Stimulated activated CD8-positive, alpha-beta memory T cell treated with anti-CD3 and anti-CD28 coated beads, Interleukin-12 subunit alpha, Interleukin-12 subunit beta, amount 100 ng/mL, for 1 hour (primary cell): ENCODE data around the gene MYCBPAP.
A peak's percentile ranks its signal among the peaks of the same experiment; 100 is the strongest.

Experiments
- DNase-seq: peaks from one replicate; pipeline ENCODE4 v3.0.0-alpha.2; 2020; ENCODE audit warnings: low read depth

MYCBPAP gene

GRCh38 chr17:50558091-50558490 lies 49.9 kb downstream of the MYCBPAP start:
- DNase-seq: no peak

- DNase-seq: no peak
Observed at GRCh38 chr17:50558581-50558940, 50.3 kb downstream of the MYCBPAP start.

- DNase-seq: no peak
Observed at GRCh38 chr17:50558941-50559614, 50.8 kb downstream of the MYCBPAP start.

- DNase-seq: no peak
Observed at GRCh38 chr17:50559674-50560184, 51.5 kb downstream of the MYCBPAP start.

- peak; percentile 74 for DNase-seq
Observed at GRCh38 chr17:50560185-50560824, 52.1 kb downstream of the MYCBPAP start, which contains the start of gene CACNA1G. TSS of gene CACNA1G (plus strand) at chr17:50560715. CDS start at chr17:50561460, 745 bp downstream.

GRCh38 chr17:50560931-50561745 lies 52.9 kb downstream of the MYCBPAP start:
- no peak for DNase-seq

GRCh38 chr17:50561746-50562141 lies 53.5 kb downstream of the MYCBPAP start:
- no peak for DNase-seq

- no peak for DNase-seq
Observed at GRCh38 chr17:50562242-50563091, 54.2 kb downstream of the MYCBPAP start.

GRCh38 chr17:50563092-50563511 lies 54.9 kb downstream of the MYCBPAP start:
- DNase-seq: no peak

GRCh38 chr17:50564916-50565315 lies 56.7 kb downstream of the MYCBPAP start:
- DNase-seq: no peak

- DNase-seq: no peak
Observed at GRCh38 chr17:50565402-50566350, 57.4 kb downstream of the MYCBPAP start.

GRCh38 chr17:50566886-50567285 lies 58.6 kb downstream of the MYCBPAP start:
- no peak for DNase-seq

- DNase-seq: no peak
Observed at GRCh38 chr17:50568659-50569058, 60.4 kb downstream of the MYCBPAP start.

GRCh38 chr17:50569592-50569991 lies 61.4 kb downstream of the MYCBPAP start:
- DNase-seq: no peak

- DNase-seq: no peak
Observed at GRCh38 chr17:50570032-50570431, 61.8 kb downstream of the MYCBPAP start.

GRCh38 chr17:50570528-50570927 lies 62.3 kb downstream of the MYCBPAP start:
- no peak for DNase-seq

- no peak for DNase-seq
Observed at GRCh38 chr17:50571681-50572080, 63.4 kb downstream of the MYCBPAP start.

GRCh38 chr17:50572541-50572940 lies 64.3 kb downstream of the MYCBPAP start:
- no peak for DNase-seq

GRCh38 chr17:50573866-50574611 lies 65.8 kb downstream of the MYCBPAP start:
- no peak for DNase-seq
